ENCODE results near the gene TNFRSF13B. TPM values are rescaled to one million over a fixed set of nuclear protein-coding genes. Genes with fewer than 3 reads are reported as not detected.

TNFRSF13B gene
- polyA plus RNA-seq, 1 of the 3 experiments (the other 2 are of a cell fraction): not detected

DNA sequence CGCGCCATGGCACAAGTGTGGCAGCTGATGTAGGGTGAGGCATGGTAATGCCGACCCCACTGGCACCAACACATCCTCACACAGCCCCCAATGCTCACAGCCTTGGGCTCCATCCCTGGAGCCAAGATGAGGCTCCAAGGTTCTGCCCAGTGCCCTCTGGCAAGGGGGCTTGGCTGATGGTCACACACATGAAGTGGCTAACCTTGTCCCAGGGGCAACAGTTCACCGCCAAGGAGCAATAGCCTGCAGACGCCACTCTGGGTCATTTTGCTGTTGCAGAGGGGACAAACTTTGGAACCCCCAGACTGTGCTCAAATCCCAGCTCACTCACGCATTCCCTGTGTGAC is 26.8 kb downstream of the TNFRSF13B start:
- Histone ChIP-seq H3K9me3 (no peaks in the 10 kb centered on the region), H2AFZ (ENCODE audit: low read depth) (no peak overlapping the region), H4K20me1 (ENCODE audit: insufficient read depth) (no peaks in the 10 kb centered on the region), H3K36me3 (replicated peaks in 1 of 2; ENCODE audit: control insufficient read depth in 1 of 2, insufficient read depth in 2 of 2, low read length in 1 of 2) (no peaks in the 10 kb centered on the region), H3K27me3 (ENCODE audit: insufficient read depth) (no peaks in the 10 kb centered on the region; the same call in none of the 2 replicates), H3K4me2 (no peak overlapping the region), H3K79me2 (ENCODE audit: insufficient read depth) (no peaks in the 10 kb centered on the region), H3K4me3 (ENCODE audit: low read depth in 2 of 2, low read length in 1 of 2) (no peak overlapping the region), H3K4me1 (ENCODE audit: control insufficient read depth in 1 of 2, insufficient read depth in 2 of 2, low read depth in 1 of 2, low read length in 1 of 2) (no peaks in the 10 kb centered on the region; a peak in 1 of 4 replicates), H3F3A (replicated peaks; ENCODE audit: insufficient read depth) (no peaks in the 10 kb centered on the region), H3K27ac (ENCODE audit: low read depth in 2 of 2, low read length in 1 of 2) (no peak overlapping the region), H3K9ac (no peak overlapping the region), H3K9me2 (no peaks in the 10 kb centered on the region)
- CTCF ChIA-PET: interaction anchor here (1.2 kb wide), 1 partner anchor 13 kb away, joined by 3 read pairs; no protein-coding TSS in a partner anchor
- no peak for DNase-seq
- no peak for TF ChIP-seq RXRA (IDR thresholded peaks at IDR 0.05; ENCODE audit: borderline replicate concordance, low read depth)
- TF ChIP-seq RFX5 (IDR thresholded peaks at IDR 0.05; ENCODE audit: low read length): no peak
- no peak for TF ChIP-seq RCOR1 (IDR thresholded peaks at IDR 0.05; ENCODE audit: low read length)
- no peak for TF ChIP-seq CHD2 (IDR thresholded peaks at IDR 0.05; ENCODE audit: low read length, partially characterized antibody)
- TF ChIP-seq GABPA (IDR thresholded peaks at IDR 0.05; ENCODE audit: low read depth): no peak
- TF ChIP-seq SMC3 (IDR thresholded peaks at IDR 0.05; ENCODE audit: low read depth, low read length): no peak
- TF ChIP-seq, protein P1, sequence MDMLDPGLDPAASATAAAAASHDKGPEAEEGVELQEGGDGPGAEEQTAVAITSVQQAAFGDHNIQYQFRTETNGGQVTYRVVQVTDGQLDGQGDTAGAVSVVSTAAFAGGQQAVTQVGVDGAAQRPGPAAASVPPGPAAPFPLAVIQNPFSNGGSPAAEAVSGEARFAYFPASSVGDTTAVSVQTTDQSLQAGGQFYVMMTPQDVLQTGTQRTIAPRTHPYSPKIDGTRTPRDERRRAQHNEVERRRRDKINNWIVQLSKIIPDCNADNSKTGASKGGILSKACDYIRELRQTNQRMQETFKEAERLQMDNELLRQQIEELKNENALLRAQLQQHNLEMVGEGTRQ (IDR thresholded peaks at IDR 0.05; ENCODE audit: borderline replicate concordance, low read depth, low read length): no peak
- TF ChIP-seq EP300 (IDR thresholded peaks at IDR 0.05; ENCODE audit: borderline replicate concordance in 1 of 2, low read depth in 1 of 2, low read length in 1 of 2): no peak
- TF ChIP-seq TEAD4 (IDR thresholded peaks at IDR 0.05; ENCODE audit: borderline replicate concordance, insufficient read depth): no peak
- TF ChIP-seq, protein P2, sequence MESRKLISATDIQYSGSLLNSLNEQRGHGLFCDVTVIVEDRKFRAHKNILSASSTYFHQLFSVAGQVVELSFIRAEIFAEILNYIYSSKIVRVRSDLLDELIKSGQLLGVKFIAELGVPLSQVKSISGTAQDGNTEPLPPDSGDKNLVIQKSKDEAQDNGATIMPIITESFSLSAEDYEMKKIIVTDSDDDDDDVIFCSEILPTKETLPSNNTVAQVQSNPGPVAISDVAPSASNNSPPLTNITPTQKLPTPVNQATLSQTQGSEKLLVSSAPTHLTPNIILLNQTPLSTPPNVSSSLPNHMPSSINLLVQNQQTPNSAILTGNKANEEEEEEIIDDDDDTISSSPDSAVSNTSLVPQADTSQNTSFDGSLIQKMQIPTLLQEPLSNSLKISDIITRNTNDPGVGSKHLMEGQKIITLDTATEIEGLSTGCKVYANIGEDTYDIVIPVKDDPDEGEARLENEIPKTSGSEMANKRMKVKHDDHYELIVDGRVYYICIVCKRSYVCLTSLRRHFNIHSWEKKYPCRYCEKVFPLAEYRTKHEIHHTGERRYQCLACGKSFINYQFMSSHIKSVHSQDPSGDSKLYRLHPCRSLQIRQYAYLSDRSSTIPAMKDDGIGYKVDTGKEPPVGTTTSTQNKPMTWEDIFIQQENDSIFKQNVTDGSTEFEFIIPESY (IDR thresholded peaks at IDR 0.05; ENCODE audit: borderline replicate concordance, low read depth): no peak
- no peak for TF ChIP-seq FOSL2 (IDR thresholded peaks at IDR 0.05; ENCODE audit: borderline replicate concordance, low read depth)
- WGBS (ENCODE audit: low lambda C conversion rate): 76% methylated on average over 5 of the region's 6 CpGs
- POLR2A ChIA-PET: no interaction called here

DNA sequence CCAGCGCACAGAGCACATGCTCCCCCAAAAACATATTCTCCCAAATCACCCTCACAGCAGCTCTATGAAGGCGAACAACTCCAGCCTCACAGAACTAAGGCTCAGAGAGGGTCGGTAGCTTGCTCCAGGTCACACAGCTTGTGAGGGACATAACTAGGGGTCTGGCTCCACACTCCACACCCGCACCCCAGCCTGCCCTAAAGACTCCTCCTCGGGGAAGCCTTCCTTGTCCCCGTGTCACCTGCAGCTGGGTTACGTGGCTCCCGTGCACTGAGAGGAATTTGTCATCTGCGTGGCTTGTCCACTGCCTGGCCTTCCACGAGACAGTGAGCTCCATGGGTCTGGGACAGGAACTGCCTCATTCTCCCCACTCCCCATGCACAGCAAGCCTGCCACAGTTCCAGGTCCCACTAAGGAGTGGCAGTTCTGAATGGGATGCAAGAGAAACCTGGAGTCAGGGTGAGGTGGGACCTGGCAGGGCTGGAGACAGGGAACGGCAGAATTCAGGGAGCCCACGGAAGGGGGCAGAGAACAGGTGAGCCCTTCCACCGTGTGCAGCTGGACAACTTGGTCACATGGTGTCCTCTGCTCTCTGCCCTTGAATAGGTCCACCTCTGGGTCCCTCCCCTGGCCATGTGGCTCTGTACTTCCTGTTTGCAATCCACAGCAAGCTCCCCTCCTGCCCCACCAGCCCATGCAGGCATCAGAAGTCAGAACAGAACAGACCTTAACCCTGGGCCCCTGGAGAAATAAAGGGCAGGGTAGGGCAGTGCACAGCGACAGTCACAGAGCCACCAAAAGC is 27.4 kb downstream of the TNFRSF13B start:
- no peaks in the 10 kb centered on the region for H3K9me3 ChIP-seq
- ChIA-PET CTCF (interaction anchor here (1.2 kb wide), 1 partner anchor 12 kb away, joined by 3 read pairs; no protein-coding TSS in a partner anchor), POLR2A (no interaction called here)
- DNase-seq: no peak
- no peak overlapping the region for H3K4me2 ChIP-seq
- H3K27ac ChIP-seq (ENCODE audit: low read depth in 2 of 2, low read length in 1 of 2): no peak overlapping the region
- H3K36me3 ChIP-seq (replicated peaks in 1 of 2; ENCODE audit: control insufficient read depth in 1 of 2, insufficient read depth in 2 of 2, low read length in 1 of 2): no peaks in the 10 kb centered on the region
- no peaks in the 10 kb centered on the region; the same call in none of the 2 replicates for H3K27me3 ChIP-seq (ENCODE audit: insufficient read depth)
- WGBS (ENCODE audit: low lambda C conversion rate): 53% methylated on average over 13 of the region's 14 CpGs
- H2AFZ ChIP-seq (ENCODE audit: low read depth): no peak overlapping the region
- H3F3A ChIP-seq (replicated peaks; ENCODE audit: insufficient read depth): no peaks in the 10 kb centered on the region
- no peaks in the 10 kb centered on the region for H4K20me1 ChIP-seq (ENCODE audit: insufficient read depth)
- no peak overlapping the region for H3K9ac ChIP-seq
- no peaks in the 10 kb centered on the region for H3K79me2 ChIP-seq (ENCODE audit: insufficient read depth)
- no peaks in the 10 kb centered on the region; a peak in 1 of 4 replicates for H3K4me1 ChIP-seq (ENCODE audit: control insufficient read depth in 1 of 2, insufficient read depth in 2 of 2, low read depth in 1 of 2, low read length in 1 of 2)
- H3K9me2 ChIP-seq: no peaks in the 10 kb centered on the region
- no peak overlapping the region for H3K4me3 ChIP-seq (ENCODE audit: low read depth in 2 of 2, low read length in 1 of 2)
- no peak for TF ChIP-seq FOSL2 (IDR thresholded peaks at IDR 0.05; ENCODE audit: borderline replicate concordance, low read depth)
- TF ChIP-seq, protein P3, sequence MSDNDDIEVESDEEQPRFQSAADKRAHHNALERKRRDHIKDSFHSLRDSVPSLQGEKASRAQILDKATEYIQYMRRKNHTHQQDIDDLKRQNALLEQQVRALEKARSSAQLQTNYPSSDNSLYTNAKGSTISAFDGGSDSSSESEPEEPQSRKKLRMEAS (IDR thresholded peaks at IDR 0.05; ENCODE audit: low read depth): no peak
- no peak for TF ChIP-seq FOXJ3 (CRISPR knock-in tag; IDR thresholded peaks at IDR 0.05)
- TF ChIP-seq YY1 (IDR thresholded peaks at IDR 0.05; ENCODE audit: low read depth): no peak
- TF ChIP-seq TCF12 (IDR thresholded peaks at IDR 0.05): no peak
- TF ChIP-seq, protein P4, sequence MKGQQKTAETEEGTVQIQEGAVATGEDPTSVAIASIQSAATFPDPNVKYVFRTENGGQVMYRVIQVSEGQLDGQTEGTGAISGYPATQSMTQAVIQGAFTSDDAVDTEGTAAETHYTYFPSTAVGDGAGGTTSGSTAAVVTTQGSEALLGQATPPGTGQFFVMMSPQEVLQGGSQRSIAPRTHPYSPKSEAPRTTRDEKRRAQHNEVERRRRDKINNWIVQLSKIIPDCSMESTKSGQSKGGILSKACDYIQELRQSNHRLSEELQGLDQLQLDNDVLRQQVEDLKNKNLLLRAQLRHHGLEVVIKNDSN (IDR thresholded peaks at IDR 0.05; ENCODE audit: borderline replicate concordance, low read depth): no peak
- TF ChIP-seq, protein P5, sequence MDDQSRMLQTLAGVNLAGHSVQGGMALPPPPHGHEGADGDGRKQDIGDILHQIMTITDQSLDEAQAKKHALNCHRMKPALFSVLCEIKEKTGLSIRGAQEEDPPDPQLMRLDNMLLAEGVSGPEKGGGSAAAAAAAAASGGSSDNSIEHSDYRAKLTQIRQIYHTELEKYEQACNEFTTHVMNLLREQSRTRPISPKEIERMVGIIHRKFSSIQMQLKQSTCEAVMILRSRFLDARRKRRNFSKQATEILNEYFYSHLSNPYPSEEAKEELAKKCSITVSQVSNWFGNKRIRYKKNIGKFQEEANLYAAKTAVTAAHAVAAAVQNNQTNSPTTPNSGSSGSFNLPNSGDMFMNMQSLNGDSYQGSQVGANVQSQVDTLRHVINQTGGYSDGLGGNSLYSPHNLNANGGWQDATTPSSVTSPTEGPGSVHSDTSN (IDR thresholded peaks at IDR 0.05): no peak
- no peak for TF ChIP-seq EZH2phosphoT487 (IDR thresholded peaks at IDR 0.05; ENCODE audit: borderline replicate concordance, low read depth)
- TF ChIP-seq, protein P2 (IDR thresholded peaks at IDR 0.05; ENCODE audit: borderline replicate concordance, low read depth): no peak
- TF ChIP-seq NFIC (IDR thresholded peaks at IDR 0.05; ENCODE audit: borderline replicate concordance): no peak
- TF ChIP-seq MEF2A (IDR thresholded peaks at IDR 0.05; ENCODE audit: borderline replicate concordance, low read depth): no peak
